GM12878 (cell line): Measurements from ENCODE around the gene RASAL1. TPM values are rescaled to one million over a fixed set of nuclear protein-coding genes. Genes with fewer than 3 reads are reported as not detected.

Experiments
- BCL3 ChIP-seq: IDR thresholded peaks from 2 replicates; pipeline ENCODE4 v1.6.1; 2011; ENCODE audit warnings: borderline replicate concordance, low read depth, mild to moderate bottlenecking, moderate library complexity, low read length; ENCODE audit not compliant: insufficient read depth, poor library complexity, severe bottlenecking
- CBX5 ChIP-seq: sonication (generic); IDR thresholded peaks from 2 replicates; pipeline ENCODE4 v1.6.1; 2016; ENCODE audit warnings: low read depth, moderate library complexity, mild to moderate bottlenecking, inconsistent platforms
- CHD1 ChIP-seq: IDR thresholded peaks from 2 replicates; pipeline ENCODE4 v1.6.1; 2012; ENCODE audit warnings: low read depth, low read length, improper control_type of control experiment
- E4F1 ChIP-seq: fragments of 450-650 bp; IDR thresholded peaks from 2 replicates; pipeline ENCODE4 v1.6.1; 2018; ENCODE audit warnings: borderline replicate concordance, mild to moderate bottlenecking; ENCODE audit not compliant: partially characterized antibody
- MEF2A ChIP-seq: IDR thresholded peaks from 2 replicates; pipeline ENCODE4 v1.6.1; 2011; ENCODE audit warnings: low read depth, mild to moderate bottlenecking, low read length, moderate library complexity; ENCODE audit not compliant: insufficient read depth
- MEF2B ChIP-seq: fragments of 450-650 bp; IDR thresholded peaks from 2 replicates; pipeline ENCODE4 v1.6.1; 2018; ENCODE audit warnings: mild to moderate bottlenecking, moderate library complexity; ENCODE audit not compliant: partially characterized antibody, poor library complexity, severe bottlenecking
- MTA2 ChIP-seq: fragments of 450-650 bp; IDR thresholded peaks from 2 replicates; pipeline ENCODE4 v1.6.1; 2016; ENCODE audit warnings: low read depth, mild to moderate bottlenecking, moderate library complexity
- NR2F1 ChIP-seq: fragments of 450-650 bp; conservative IDR thresholded peaks from 2 replicates; pipeline ENCODE4 v1.6.1; 2017; ENCODE audit warnings: mild to moderate bottlenecking
- RAD51 ChIP-seq: fragments of 450-650 bp; IDR thresholded peaks from 2 replicates; pipeline ENCODE4 v1.6.1; 2016; ENCODE audit warnings: moderate library complexity, mild to moderate bottlenecking, inconsistent platforms
- RELB ChIP-seq: fragments of 450-650 bp; IDR thresholded peaks from 2 replicates; pipeline ENCODE4 v1.6.1; 2017; ENCODE audit warnings: low read depth, mild to moderate bottlenecking, moderate library complexity
- SP1 ChIP-seq: IDR thresholded peaks from one replicate; pipeline ENCODE4 v1.6.1; 2011; ENCODE audit warnings: low read depth, low read length
- SPI1 ChIP-seq: IDR thresholded peaks from 2 replicates; pipeline ENCODE4 v1.6.1; 2011; ENCODE audit warnings: low read depth, mild to moderate bottlenecking, low read length, moderate library complexity, borderline replicate concordance; ENCODE audit not compliant: insufficient read depth
- TARDBP ChIP-seq: IDR thresholded peaks from 2 replicates; pipeline ENCODE4 v1.6.1; 2016; ENCODE audit warnings: borderline replicate concordance
- TBL1XR1 ChIP-seq: IDR thresholded peaks from 2 replicates; pipeline ENCODE4 v1.6.1; 2012; ENCODE audit warnings: low read depth, low read length, improper control_type of control experiment
- TCF12 ChIP-seq: IDR thresholded peaks from 2 replicates; pipeline ENCODE4 v1.6.1; 2011; ENCODE audit warnings: low read depth, mild to moderate bottlenecking, low read length
- USF2 ChIP-seq: IDR thresholded peaks from 2 replicates; pipeline ENCODE4 v1.6.1; 2011; ENCODE audit warnings: low read depth, low read length, improper control_type of control experiment, borderline replicate concordance
- ZBTB40 ChIP-seq: fragments of 450-650 bp; IDR thresholded peaks from 2 replicates; pipeline ENCODE4 v1.6.1; 2016; ENCODE audit warnings: mild to moderate bottlenecking, moderate library complexity, borderline replicate concordance
- ZNF274 ChIP-seq: IDR thresholded peaks from one replicate; pipeline ENCODE4 v1.8.0; 2011; ENCODE audit not compliant: insufficient read length, insufficient read depth
- polyA plus RNA-seq, 11 experiments: library from polyadenylated mRNA; depleted of rRNA in 4 of 11; unstranded in 6 of 11; stranded (reverse) in 5 of 11; fragments of >200 nt; fragmentation: Nextera tagmentation in 4 of 11; fragmentation: Illumina TruSeq in 1 of 11; extraction: Ambion mirVana in 4 of 11; extraction: Trizol in 1 of 11; gene quantifications; 1 replicate in 1 of 11; 2 replicates in 10 of 11; pipeline versions ENCODE4 v1.2.1 to v1.2.3, GENCODE V29; 2011 to 2016; ENCODE audit warnings: inconsistent platforms in 2 of 11, missing spikeins in 2 of 11, low read depth in 1 of 11
- total RNA-seq, 4 experiments: library from RNA; depleted of rRNA in 3 of 4; stranded (reverse); fragments of >200 nt in 3 of 4; fragmentation: Illumina TruSeq in 1 of 4; extraction: Trizol in 1 of 4; gene quantifications; 2 replicates each; pipeline versions ENCODE4 v1.2.1 to v1.2.3, GENCODE V29; 2013 to 2021

The RASAL1 gene
- total and polyA plus RNA-seq, 10 of the 15 experiments (the other 5 are each of a cell fraction or from before 2014, with no cell fraction given): 0.12 to 1.0 (median 0.52) TPM; not detected in 6

GRCh38 chr12:113070117-113070906 lies 65.2 kb downstream of the RASAL1 start (continued):
- TF ChIP-seq RELB: peak; percentile 80
- peak; percentile 51; the same call in 1 of the 2 replicates for TF ChIP-seq MEF2A
- TF ChIP-seq NR2F1: 0 out of 2 replicates have a peak, but pooled peaks have one; percentile 31
- TF ChIP-seq E4F1: no peak
- peak; percentile 44; the same call in 1 of the 2 replicates for TF ChIP-seq ZBTB40
- TF ChIP-seq TCF12: 0 out of 2 replicates have a peak, but pooled peaks have one; percentile 33
- peak; percentile 72 for TF ChIP-seq SPI1
- TF ChIP-seq TARDBP: no peak
- TF ChIP-seq USF2: peak; percentile 75
- TF ChIP-seq BCL3: peak; percentile 74
- TF ChIP-seq TBL1XR1: peak; percentile 94
- TF ChIP-seq SP1: peak; percentile 35
- TF ChIP-seq CBX5: no peak
- TF ChIP-seq ZNF274: no peak
- TF ChIP-seq MEF2B: peak; percentile 43
- no peak; the same call in 1 of the 2 replicates for TF ChIP-seq CHD1
- peak; percentile 26; the same call in 1 of the 2 replicates for TF ChIP-seq MTA2
- TF ChIP-seq RAD51: peak; percentile 95
